Stomach smooth muscle (tissue), 2 donors: ENCODE data around the gene CIART.
"Not testable (repeated sequence)": the region's sequence is repeated elsewhere in the genome, so short reads cannot be mapped to it uniquely, and the experiment has no call there.

Experiments used
- H3K27ac ChIP-seq: one replicate; pipeline ENCODE4 v1.7.0; 2013; ENCODE audit warnings: mild to moderate bottlenecking, low read length, inconsistent platforms
- H3K27me3 ChIP-seq, 2 donors: one replicate each; pipeline ENCODE4 v1.7.0; 2013; ENCODE audit warnings: low read length in 2 of 2; ENCODE audit not compliant: insufficient read depth in 2 of 2, control insufficient read depth in 1 of 2
- H3K36me3 ChIP-seq, 2 donors: one replicate each; pipeline ENCODE4 v1.7.0; 2013; ENCODE audit warnings: low read length in 2 of 2; ENCODE audit not compliant: control insufficient read depth in 2 of 2, insufficient read depth in 2 of 2
- H3K4me1 ChIP-seq: one replicate; pipeline ENCODE4 v1.7.0; 2013; ENCODE audit warnings: low read length; ENCODE audit not compliant: control insufficient read depth, insufficient read depth
- H3K4me3 ChIP-seq, 2 donors: one replicate each; pipeline ENCODE4 v1.7.0; 2013; ENCODE audit warnings: low read length in 2 of 2
- H3K9ac ChIP-seq, 2 donors: one replicate each; pipeline ENCODE4 v1.7.0; 2013; ENCODE audit warnings: low read length in 2 of 2, mild to moderate bottlenecking in 1 of 2
- H3K9me3 ChIP-seq, 2 donors: one replicate each; pipeline ENCODE4 v1.7.0; 2013; ENCODE audit warnings: low read length in 2 of 2; ENCODE audit not compliant: control insufficient read depth in 2 of 2
- donor health status: healthy.
- donor health status: Pancreatic carcinoma.

Gene CIART, protein sequence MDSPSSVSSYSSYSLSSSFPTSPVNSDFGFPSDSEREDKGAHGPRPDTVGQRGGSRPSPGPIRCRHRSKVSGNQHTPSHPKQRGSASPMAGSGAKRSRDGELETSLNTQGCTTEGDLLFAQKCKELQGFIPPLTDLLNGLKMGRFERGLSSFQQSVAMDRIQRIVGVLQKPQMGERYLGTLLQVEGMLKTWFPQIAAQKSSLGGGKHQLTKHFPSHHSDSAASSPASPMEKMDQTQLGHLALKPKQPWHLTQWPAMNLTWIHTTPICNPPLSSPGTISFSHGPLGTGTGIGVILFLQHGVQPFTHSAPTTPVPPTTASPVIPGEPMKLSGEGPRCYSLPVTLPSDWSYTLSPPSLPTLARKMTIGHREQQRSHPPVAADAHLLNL

DNA sequence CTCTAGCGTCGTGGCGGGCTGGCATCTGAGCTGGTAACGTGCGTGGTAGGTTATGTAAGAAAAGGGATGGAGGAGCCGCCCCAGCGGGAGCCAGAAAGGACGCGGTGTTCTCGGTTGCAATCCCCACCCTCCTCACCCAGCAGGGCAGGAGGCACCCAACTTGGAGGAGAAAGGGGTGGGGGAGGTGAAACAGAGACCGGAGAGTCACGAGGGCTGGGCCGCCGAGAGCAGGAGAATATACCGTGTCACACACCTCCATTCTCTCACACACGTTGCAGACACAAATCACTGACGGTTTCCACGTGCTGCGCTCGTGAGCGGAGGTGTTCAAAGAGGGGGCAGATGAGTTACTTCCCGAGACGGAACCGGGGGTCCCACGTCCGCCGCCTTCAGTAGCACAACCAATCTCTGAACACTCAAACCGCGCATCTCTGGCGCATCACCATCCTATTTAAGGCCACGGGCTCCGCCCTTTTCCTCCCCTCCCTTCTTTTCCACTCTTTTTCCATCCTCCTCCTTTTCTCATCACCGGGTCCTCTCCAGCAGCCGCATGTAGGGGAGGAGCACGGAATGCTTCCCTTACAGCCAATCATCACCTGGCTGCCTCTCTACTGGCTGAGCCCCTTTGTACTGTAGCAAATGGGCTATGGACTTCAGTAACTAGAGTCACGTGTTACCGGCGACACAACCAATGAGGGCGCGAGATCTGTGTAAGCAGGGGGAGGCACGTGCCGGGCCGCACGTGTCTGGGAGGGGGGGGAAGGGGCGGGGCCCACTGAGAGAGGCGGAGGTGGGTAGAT lies at the start of gene CIART:
CIART (plus strand) TSS at position 797 of the 800 bp plus-strand sequence. CDS start 714 bp downstream, outside the sequence.
- H3K4me3 ChIP-seq = peak within 1 kb of the TSS; percentile 66 to 88
- peaks cover 40% of the 10 kb centered on the region for H3K4me1 ChIP-seq
- H3K27me3 ChIP-seq = no peaks in the 10 kb centered on the region
- H3K9me3 ChIP-seq = no peaks in the 10 kb centered on the region
- peak within 1 kb of the TSS; percentile 99 for H3K27ac ChIP-seq
- peak within 1 kb of the TSS; percentile 98 to 99 for H3K9ac ChIP-seq
- H3K36me3 ChIP-seq = peaks cover 13% of the 10 kb centered on the region in 2 donors

DNA sequence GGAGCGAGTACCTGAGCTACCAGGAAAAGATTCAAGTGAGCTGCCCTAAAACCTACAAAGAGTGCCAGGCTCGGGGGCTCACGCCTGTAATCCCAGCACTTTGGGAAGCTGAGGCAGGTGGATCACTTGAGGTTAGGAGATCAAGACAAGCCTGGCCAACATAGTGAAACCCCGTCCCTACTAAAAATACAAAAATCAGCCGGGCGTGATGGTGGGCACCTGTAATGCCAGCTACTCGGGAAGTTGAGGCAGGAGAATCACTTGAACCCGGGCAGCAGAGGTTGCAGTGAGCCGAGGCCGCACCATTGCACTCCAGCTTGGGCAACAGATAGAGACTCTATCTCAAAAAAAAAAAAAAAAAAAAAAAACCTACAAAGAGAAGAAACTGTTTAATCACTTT lies 49.4 kb upstream of the CIART start:
- H3K4me1 ChIP-seq = peaks cover 13% of the 10 kb centered on the region
- H3K9ac ChIP-seq, H3K9me3 ChIP-seq, H3K27ac ChIP-seq, H3K27me3 ChIP-seq, H3K36me3 ChIP-seq, H3K4me3 ChIP-seq: not testable (repeated sequence)

DNA sequence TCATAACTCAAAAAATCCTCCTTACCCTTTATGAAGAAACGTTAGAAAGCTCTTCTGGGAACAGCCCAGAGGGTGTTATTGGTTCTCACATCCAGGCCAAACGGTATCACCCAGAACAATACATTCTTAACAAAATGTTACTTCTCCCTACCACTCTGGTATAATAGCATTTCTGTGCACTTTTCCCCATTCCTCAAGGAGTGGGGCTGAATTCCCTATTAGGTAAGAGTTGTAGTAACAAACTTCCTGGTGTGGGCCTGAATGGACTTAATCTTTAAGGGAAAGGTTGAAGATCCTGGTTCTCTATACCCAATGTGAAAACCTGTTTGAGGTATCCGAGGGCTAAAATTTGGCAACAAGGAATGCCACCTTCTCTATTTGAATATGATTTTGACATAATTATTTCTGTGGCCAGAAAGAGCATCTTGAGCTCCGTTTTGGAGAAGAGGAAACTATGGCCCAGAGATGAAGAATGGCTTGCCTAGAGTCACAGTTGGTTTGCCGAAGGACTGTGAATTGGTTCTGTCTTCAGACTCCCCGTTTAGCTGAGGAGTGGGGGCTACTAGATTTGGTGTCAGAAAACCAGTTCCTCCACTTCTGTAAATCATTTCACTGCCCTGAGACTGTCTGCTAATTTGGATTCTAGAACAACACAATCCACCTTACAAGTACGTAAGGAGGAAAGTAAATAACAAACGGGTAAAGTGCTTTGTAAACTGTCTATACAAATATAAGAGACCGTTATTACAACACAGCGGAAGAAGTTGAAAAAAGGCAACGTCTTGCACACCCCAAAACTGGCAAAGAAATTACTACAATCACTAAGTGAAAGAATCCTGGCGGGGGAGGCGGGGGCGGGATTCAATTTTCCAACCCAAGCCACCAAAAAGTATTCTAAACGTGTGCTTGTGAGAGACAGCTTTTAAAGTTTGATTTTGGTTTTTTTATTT lies 48.7 kb upstream of the CIART start:
- H3K27ac ChIP-seq = peak overlapping the region; percentile 96
- H3K9ac ChIP-seq = peak overlapping the region; percentile 93 to 95
- H3K4me3 ChIP-seq = peak overlapping the region; percentile 86 to 92
- H3K9me3 ChIP-seq = no peaks in the 10 kb centered on the region
- H3K27me3 ChIP-seq = no peaks in the 10 kb centered on the region
- H3K4me1 ChIP-seq = peaks cover 13% of the 10 kb centered on the region
- H3K36me3 ChIP-seq = no peaks in the 10 kb centered on the region

DNA sequence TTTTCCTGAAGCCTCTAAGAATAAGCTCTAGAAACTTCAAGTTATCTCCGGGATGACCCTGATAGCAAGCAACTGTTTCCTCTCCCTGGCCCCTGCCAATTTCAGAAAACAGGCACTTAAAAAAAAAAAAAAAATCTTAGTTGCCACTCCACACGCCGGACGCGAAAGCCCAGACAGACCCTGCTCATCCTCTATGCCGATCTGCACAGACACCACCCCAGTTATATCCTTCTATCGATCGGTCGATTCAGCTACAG lies 48.1 kb upstream of the CIART start:
- peak overlapping the region; percentile 96 for H3K27ac ChIP-seq
- no peaks in the 10 kb centered on the region for H3K36me3 ChIP-seq
- H3K27me3 ChIP-seq = no peaks in the 10 kb centered on the region
- peak overlapping the region; percentile 86 to 92 for H3K4me3 ChIP-seq
- H3K4me1 ChIP-seq = peaks cover 13% of the 10 kb centered on the region
- H3K9me3 ChIP-seq = no peaks in the 10 kb centered on the region
- peak overlapping the region; percentile 93 to 95 for H3K9ac ChIP-seq

DNA sequence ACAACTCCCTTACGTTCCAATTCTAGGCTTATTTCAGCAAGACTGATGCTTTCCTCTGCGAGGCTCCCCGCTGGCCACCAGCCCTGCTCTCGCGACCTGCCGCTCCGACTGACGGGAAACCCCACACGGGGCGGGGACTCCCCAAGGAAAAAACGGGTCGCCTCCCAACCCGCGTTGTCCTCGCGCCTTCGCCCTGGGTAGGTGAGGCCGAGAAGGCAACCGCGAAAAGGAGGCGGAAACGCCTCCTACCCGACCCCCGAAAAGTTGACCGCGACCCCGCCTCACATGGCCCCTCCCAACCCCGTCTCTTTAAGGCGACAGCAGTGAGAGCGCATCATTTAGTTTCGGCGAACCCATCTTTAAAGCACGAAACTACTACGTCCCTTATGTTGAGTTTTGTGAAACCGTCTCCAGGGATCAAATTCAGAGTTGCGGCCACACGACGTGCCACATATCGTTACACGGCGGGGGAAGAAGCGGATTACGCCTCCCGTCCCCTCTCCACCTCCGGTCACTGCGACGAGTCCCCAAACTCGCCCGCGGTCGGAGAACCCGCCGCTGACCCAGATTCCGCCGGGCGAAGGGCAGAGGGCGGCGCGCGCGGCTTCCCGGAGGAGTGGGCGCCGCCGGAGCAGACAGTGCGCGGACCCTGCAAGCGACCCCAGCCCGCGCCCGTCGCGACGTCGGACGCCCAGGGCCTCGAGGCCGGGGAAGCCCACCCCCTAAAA lies 47.6 kb upstream of the CIART start:
- H3K4me3 ChIP-seq = peak overlapping the region; percentile 86 to 92
- H3K9me3 ChIP-seq = no peaks in the 10 kb centered on the region
- H3K9ac ChIP-seq = peak overlapping the region; percentile 93 to 95
- peaks cover 13% of the 10 kb centered on the region for H3K4me1 ChIP-seq
- H3K36me3 ChIP-seq = no peaks in the 10 kb centered on the region
- peak overlapping the region; percentile 96 for H3K27ac ChIP-seq
- no peaks in the 10 kb centered on the region for H3K27me3 ChIP-seq

DNA sequence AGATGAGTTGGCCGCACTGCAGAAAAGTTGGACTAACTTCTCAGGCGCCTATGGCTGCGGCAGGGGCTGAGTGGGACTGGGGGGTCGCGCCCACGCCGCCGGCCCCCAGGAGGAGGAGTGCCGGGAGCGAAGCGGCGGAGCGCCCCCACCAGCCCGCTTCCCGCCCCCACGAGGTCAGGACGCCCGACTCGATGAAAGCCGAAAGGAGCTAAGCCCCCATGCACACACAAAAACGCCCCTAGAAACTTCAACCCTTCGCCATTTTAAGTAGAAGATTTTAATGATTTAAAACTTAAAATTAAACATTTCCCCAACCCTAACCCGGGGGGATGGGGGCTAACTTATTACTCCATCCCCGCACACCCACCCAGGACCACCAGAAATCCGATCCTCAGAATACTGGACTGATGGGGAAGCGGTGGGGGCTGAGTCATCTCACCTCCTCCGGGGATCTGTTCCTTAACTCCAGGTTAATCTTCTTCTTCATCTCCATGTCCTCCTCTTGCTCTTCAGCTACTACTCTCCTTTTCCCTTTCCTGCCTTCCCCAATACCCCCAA lies 47.0 kb upstream of the CIART start:
- peak overlapping the region; percentile 93 to 95 for H3K9ac ChIP-seq
- H3K4me3 ChIP-seq = peak overlapping the region; percentile 86 to 92
- no peaks in the 10 kb centered on the region for H3K36me3 ChIP-seq
- H3K9me3 ChIP-seq = no peaks in the 10 kb centered on the region
- peaks cover 13% of the 10 kb centered on the region for H3K4me1 ChIP-seq
- H3K27me3 ChIP-seq = no peaks in the 10 kb centered on the region
- peak overlapping the region; percentile 96 for H3K27ac ChIP-seq

DNA sequence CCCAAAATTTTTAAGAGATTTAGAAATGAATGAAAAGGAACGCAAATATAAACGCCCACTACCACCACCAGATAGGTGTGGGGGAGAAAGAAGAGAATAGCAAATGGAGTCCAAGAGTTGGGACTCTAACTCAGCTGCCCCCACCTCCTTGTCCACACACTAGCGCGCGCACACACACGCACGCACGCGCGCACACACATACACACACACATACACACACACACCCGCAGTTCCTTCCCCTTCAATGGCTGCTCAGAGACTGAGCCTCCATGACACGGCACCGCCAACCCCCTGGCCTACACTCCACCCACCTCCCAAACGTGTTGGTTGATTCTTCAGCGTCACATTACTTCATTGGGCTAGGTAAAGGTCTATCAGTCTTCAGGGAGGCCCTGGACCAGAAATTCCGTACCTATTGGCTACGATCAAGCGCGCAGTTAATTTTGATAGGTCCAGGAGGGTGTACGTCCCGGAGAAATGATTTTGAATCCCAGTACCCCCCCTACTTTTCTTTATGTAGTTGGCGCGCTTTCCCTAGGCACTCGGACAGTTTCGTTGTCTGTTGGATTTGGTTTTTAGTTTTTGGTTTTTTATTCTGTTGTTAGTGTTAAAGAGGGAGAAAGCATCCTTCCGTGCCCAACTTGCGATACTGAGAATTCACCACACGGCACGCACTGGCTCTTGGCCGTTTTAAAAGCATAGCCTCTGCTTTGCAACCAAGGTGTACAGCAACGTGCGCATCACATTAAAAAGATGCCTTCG lies 46.3 kb upstream of the CIART start, which contains the start of gene ANP32E:
ANP32E (minus strand) TSS at position 261 of the 762 bp plus-strand sequence. CDS start 326 bp downstream, outside the sequence.
- H3K4me1 ChIP-seq = peaks cover 13% of the 10 kb centered on the region
- no peaks in the 10 kb centered on the region for H3K9me3 ChIP-seq
- peak within 1 kb of the TSS; percentile 93 to 95 for H3K9ac ChIP-seq
- H3K27ac ChIP-seq = peak within 1 kb of the TSS; percentile 96
- no peaks in the 10 kb centered on the region for H3K27me3 ChIP-seq
- no peaks in the 10 kb centered on the region for H3K36me3 ChIP-seq
- peak within 1 kb of the TSS; percentile 86 to 92 for H3K4me3 ChIP-seq

GRCh38 chr1:150236614-150237100 lies 45.7 kb upstream of the CIART start:
- peak overlapping the region in 1 of 2 donors; percentile 72 for H3K9ac ChIP-seq
- no peak overlapping the region for H3K27ac ChIP-seq
- no peaks in the 10 kb centered on the region for H3K27me3 ChIP-seq

GRCh38 chr1:150237176-150237575 lies 45.2 kb upstream of the CIART start:
- H3K9me3 ChIP-seq, H3K4me3 ChIP-seq, H3K27ac ChIP-seq, H3K27me3 ChIP-seq, H3K9ac ChIP-seq, H3K36me3 ChIP-seq: not testable (repeated sequence)
- peaks cover 13% of the 10 kb centered on the region for H3K4me1 ChIP-seq

More at GRCh38 chr1:150236614-150237100, 45.7 kb upstream of the CIART start:
- Histone ChIP-seq H3K36me3 (no peaks in the 10 kb centered on the region), H3K9me3 (no peaks in the 10 kb centered on the region), H3K4me1 (peaks cover 13% of the 10 kb centered on the region), H3K4me3 (peak overlapping the region; percentile 69 to 92)
